Mononuclear cell (primary cell): ENCODE measurements around the gene MAPT. TPM values are rescaled to one million over a fixed set of nuclear protein-coding genes. Genes with fewer than 3 reads are reported as not detected.
"Not testable (repeated sequence)": the region's sequence is repeated elsewhere in the genome, so short reads cannot be mapped to it uniquely, and the experiment has no call there.

Source experiments
- H3K27me3 ChIP-seq: 2 replicates; pipeline ENCODE4 v1.6.0; 2011; ENCODE audit warnings: low read length, control low read depth; ENCODE audit not compliant: insufficient read depth
- H3K4me1 ChIP-seq: 2 replicates; pipeline ENCODE4 v1.5.1; 2011; ENCODE audit warnings: mild to moderate bottlenecking, low read length, control low read depth; ENCODE audit not compliant: insufficient read depth
- H3K4me3 ChIP-seq: 2 replicates; pipeline ENCODE4 v1.5.1; 2011; ENCODE audit warnings: mild to moderate bottlenecking, low read length, moderate library complexity
- H3K9me3 ChIP-seq: 2 replicates; pipeline ENCODE4 v1.5.1; 2011; ENCODE audit warnings: low read depth, mild to moderate bottlenecking, control low read depth, low read length
- total RNA-seq: library from RNA; depleted of rRNA; stranded (reverse); fragments of >200 nt; gene quantifications from one replicate; pipeline ENCODE4 v1.2.3, GENCODE V29; 2012

Gene MAPT
- total RNA-seq, 1 donor, result 0.10 TPM

GRCh38 chr17:45919136-45919535 lies 24.8 kb downstream of the MAPT start:
- H3K4me1 ChIP-seq, result no peaks in the 10 kb centered on the region
- H3K27me3 ChIP-seq, result no peaks in the 10 kb centered on the region
- H3K9me3 ChIP-seq, result no peaks in the 10 kb centered on the region
- no peak overlapping the region for H3K4me3 ChIP-seq

GRCh38 chr17:45920083-45920482 lies 25.7 kb downstream of the MAPT start:
- H3K27me3 ChIP-seq, result no peaks in the 10 kb centered on the region
- no peaks in the 10 kb centered on the region for H3K4me1 ChIP-seq
- no peaks in the 10 kb centered on the region for H3K9me3 ChIP-seq
- H3K4me3 ChIP-seq, result no peak overlapping the region

- H3K27me3 ChIP-seq, result no peaks in the 10 kb centered on the region
- H3K4me1 ChIP-seq, result no peaks in the 10 kb centered on the region
- H3K4me3 ChIP-seq, result no peak overlapping the region
- H3K9me3 ChIP-seq, result no peaks in the 10 kb centered on the region
These were observed 29.3 kb downstream of the MAPT start for GRCh38 chr17:45923511-45924268.

GRCh38 chr17:45924332-45924820 lies 30.0 kb downstream of the MAPT start:
- H3K9me3 ChIP-seq, result no peaks in the 10 kb centered on the region
- H3K4me1 ChIP-seq, result no peaks in the 10 kb centered on the region
- H3K27me3 ChIP-seq, result no peaks in the 10 kb centered on the region
- no peak overlapping the region for H3K4me3 ChIP-seq

- Histone ChIP-seq H3K9me3 (no peaks in the 10 kb centered on the region), H3K4me3 (no peak overlapping the region), H3K4me1 (no peaks in the 10 kb centered on the region), H3K27me3 (no peaks in the 10 kb centered on the region)
These were observed 31.0 kb downstream of the MAPT start for GRCh38 chr17:45925311-45925710.

GRCh38 chr17:45927247-45927646 lies 32.9 kb downstream of the MAPT start:
- H3K4me3 ChIP-seq, result no peak overlapping the region

GRCh38 chr17:45929344-45929743 lies 35.0 kb downstream of the MAPT start:
- Histone ChIP-seq H3K9me3 (no peaks in the 10 kb centered on the region), H3K4me3 (no peak overlapping the region), H3K27me3 (no peaks in the 10 kb centered on the region), H3K4me1 (no peaks in the 10 kb centered on the region)

More at GRCh38 chr17:45927247-45927646, 32.9 kb downstream of the MAPT start:
- Histone ChIP-seq H3K27me3 (no peaks in the 10 kb centered on the region), H3K4me1 (no peaks in the 10 kb centered on the region), H3K9me3 (no peaks in the 10 kb centered on the region)

GRCh38 chr17:45930420-45930951 lies 36.1 kb downstream of the MAPT start:
- H3K4me3 ChIP-seq, result no peak overlapping the region

GRCh38 chr17:45931677-45932076 lies 37.3 kb downstream of the MAPT start:
- H3K9me3 ChIP-seq, result no peaks in the 10 kb centered on the region
- no peak overlapping the region for H3K4me3 ChIP-seq
- H3K4me1 ChIP-seq, result no peaks in the 10 kb centered on the region
- no peaks in the 10 kb centered on the region for H3K27me3 ChIP-seq

More at GRCh38 chr17:45930420-45930951, 36.1 kb downstream of the MAPT start:
- Histone ChIP-seq H3K4me1 (no peaks in the 10 kb centered on the region), H3K9me3 (no peaks in the 10 kb centered on the region), H3K27me3 (no peaks in the 10 kb centered on the region)

- H3K4me3 ChIP-seq, result no peak overlapping the region
- no peaks in the 10 kb centered on the region for H3K9me3 ChIP-seq
- no peaks in the 10 kb centered on the region for H3K27me3 ChIP-seq
- no peaks in the 10 kb centered on the region for H3K4me1 ChIP-seq
These were observed 40.0 kb downstream of the MAPT start for GRCh38 chr17:45934044-45934979.

GRCh38 chr17:45935197-45935709 lies 40.9 kb downstream of the MAPT start:
- Histone ChIP-seq H3K9me3 (no peaks in the 10 kb centered on the region), H3K27me3 (peaks cover 3% of the 10 kb centered on the region), H3K4me3 (no peak overlapping the region), H3K4me1 (no peaks in the 10 kb centered on the region)

- no peaks in the 10 kb centered on the region for H3K9me3 ChIP-seq
- peaks cover 5% of the 10 kb centered on the region for H3K27me3 ChIP-seq
- no peak overlapping the region for H3K4me3 ChIP-seq
- H3K4me1 ChIP-seq, result no peaks in the 10 kb centered on the region
These were observed 41.6 kb downstream of the MAPT start for GRCh38 chr17:45935710-45936509.

- H3K4me3 ChIP-seq, result no peak overlapping the region
- peaks cover 5% of the 10 kb centered on the region for H3K27me3 ChIP-seq
These were observed 42.3 kb downstream of the MAPT start for GRCh38 chr17:45936610-45937009.

GRCh38 chr17:45937186-45937585 lies 42.8 kb downstream of the MAPT start:
- H3K27me3 ChIP-seq, result not testable (repeated sequence)

More at GRCh38 chr17:45936610-45937009, 42.3 kb downstream of the MAPT start:
- no peaks in the 10 kb centered on the region for H3K4me1 ChIP-seq
- H3K9me3 ChIP-seq, result no peaks in the 10 kb centered on the region

More at GRCh38 chr17:45937186-45937585, 42.8 kb downstream of the MAPT start:
- H3K4me1 ChIP-seq, H3K9me3 ChIP-seq, H3K4me3 ChIP-seq: not testable (repeated sequence)
